A549 (cell line): ENCODE measurements around the gene OR51G2. TPM values are rescaled to one million over a fixed set of nuclear protein-coding genes. Genes with fewer than 3 reads are reported as not detected.

Experiments used
- ATAC-seq, 2 experiments: fragments of 200-7000 bp in 1 of 2; fragments of >200 bp in 1 of 2; cut with Nextera tagmentation in 1 of 2; cut with Tn5 transposase in 1 of 2; 3 replicates each; pipeline versions ENCODE4 v1.8.0 to v1.9.1; 2018 to 2020; ENCODE audit warnings: mild to moderate bottlenecking in 1 of 2, moderate library complexity in 1 of 2
- CTCF ChIA-PET: fragments of 300-600 bp; sonication (Branson Sonifier 250); formaldehyde crosslinking; extraction: SDS; loops from one replicate; lab custom pipeline; 2021; ENCODE audit warnings: antibody characterized with exemption, inconsistent platforms; lab: Yijun Ruan, JAX
- POLR2A ChIA-PET: fragments of 350-600 bp; formaldehyde crosslinking; extraction: SDS; loops from one replicate; lab custom pipeline; 2021; ENCODE audit warnings: antibody characterized with exemption, inconsistent platforms; lab: Yijun Ruan, JAX
- DNase-seq, 2 experiments: peaks; one replicate each; pipeline versions ENCODE4 v3.0.0 to v3.0.0-alpha.2; 2011 to 2016; ENCODE audit warnings: low read depth in 1 of 2, low spot score in 1 of 2
- FAIRE-seq: peaks from 2 replicates; lab custom pipeline; 2011; peaks lifted over from hg19 to GRCh38; lab: Jason Lieb, UNC
- H3K27ac ChIP-seq, 2 experiments: fragments of >200 bp; sonication (Bioruptor Twin); formaldehyde crosslinking; 3 replicates each; pipeline ENCODE4 v1.5.1; 2016 to 2017
- H3K4me1 ChIP-seq: fragments of >200 bp; sonication (Bioruptor Twin); formaldehyde crosslinking; 3 replicates; pipeline ENCODE4 v1.6.1; 2016
- H3K4me2 ChIP-seq: fragments of >200 bp; sonication (Bioruptor Twin); formaldehyde crosslinking; 3 replicates; pipeline ENCODE4 v1.6.1; 2016
- H3K4me3 ChIP-seq: fragments of >200 bp; sonication (Bioruptor Twin); formaldehyde crosslinking; 3 replicates; pipeline ENCODE4 v1.5.1; 2016
- H3K9me3 ChIP-seq: fragments of >200 bp; sonication (Bioruptor Twin); formaldehyde crosslinking; 3 replicates; pipeline ENCODE4 v1.6.1; 2016
- CBX2 ChIP-seq: fragments of 200-600 bp; sonication (generic); IDR thresholded peaks from 2 replicates; pipeline ENCODE4 v1.6.1; 2016; ENCODE audit warnings: low read depth, mild to moderate bottlenecking, borderline replicate concordance
- CHD2 ChIP-seq: fragments of 150-350 bp; IDR thresholded peaks from 2 replicates; pipeline ENCODE4 v1.6.1; 2014; ENCODE audit warnings: low read length; ENCODE audit not compliant: partially characterized antibody
- EHF ChIP-seq: fragments of 250-450 bp; sonication (Bioruptor Pico); IDR thresholded peaks from 2 replicates; pipeline ENCODE4 v1.5.0; 2020; ENCODE audit warnings: mild to moderate bottlenecking
- EHMT2 ChIP-seq: fragments of 200-600 bp; sonication (generic); IDR thresholded peaks from 2 replicates; pipeline ENCODE4 v1.6.1; 2016; ENCODE audit warnings: antibody characterized with exemption, low read depth, mild to moderate bottlenecking, moderate library complexity
- EP300 ChIP-seq, 2 experiments: fragments of >200 bp; sonication (Bioruptor Twin); formaldehyde crosslinking; IDR thresholded peaks; 2 replicates in 1 of 2; 3 replicates in 1 of 2; pipeline ENCODE4 v1.6.1; 2016 to 2017
- FOXS1 ChIP-seq: fragments of 250-450 bp; sonication (Bioruptor Pico); IDR thresholded peaks from 2 replicates; pipeline ENCODE4 v1.5.0; 2020; ENCODE audit warnings: mild to moderate bottlenecking, moderate library complexity
- HDAC2 ChIP-seq: fragments of 200-600 bp; sonication (generic); IDR thresholded peaks from 2 replicates; pipeline ENCODE4 v1.6.1; 2016
- HEYL ChIP-seq: fragments of 250-450 bp; sonication (Bioruptor Pico); IDR thresholded peaks from 2 replicates; pipeline ENCODE4 v1.8.0; 2021; ENCODE audit warnings: mild to moderate bottlenecking, moderate library complexity
- KDM1A ChIP-seq: fragments of 200-600 bp; sonication (generic); IDR thresholded peaks from 2 replicates; pipeline ENCODE4 v1.6.1; 2016; ENCODE audit warnings: low read depth, mild to moderate bottlenecking
- KDM5A ChIP-seq: fragments of 200-600 bp; sonication (generic); IDR thresholded peaks from 2 replicates; pipeline ENCODE4 v1.6.1; 2016; ENCODE audit warnings: antibody characterized with exemption, mild to moderate bottlenecking
- MAFK ChIP-seq: fragments of 450-650 bp; IDR thresholded peaks from 2 replicates; pipeline ENCODE4 v1.6.1; 2014; ENCODE audit not compliant: partially characterized antibody
- MAZ ChIP-seq: fragments of 150-350 bp; IDR thresholded peaks from 2 replicates; pipeline ENCODE4 v1.6.1; 2014; ENCODE audit warnings: antibody characterized with exemption, low read depth, low read length, borderline replicate concordance
- MYC ChIP-seq: IDR thresholded peaks from 2 replicates; pipeline ENCODE4 v1.6.1; 2012; ENCODE audit warnings: mild to moderate bottlenecking, inconsistent platforms, low read length, improper control_type of control experiment, borderline replicate concordance
- NR3C1 ChIP-seq: fragments of >200 bp; sonication (Bioruptor Twin); formaldehyde crosslinking; IDR thresholded peaks from 3 replicates; pipeline ENCODE4 v1.6.1; 2017
- POLR2AphosphoS2 ChIP-seq: conservative IDR thresholded peaks from 2 replicates; pipeline ENCODE4 v1.6.1; 2012; ENCODE audit warnings: low read length, improper control_type of control experiment, inconsistent platforms
- RARB ChIP-seq: fragments of 250-450 bp; sonication (Bioruptor Pico); IDR thresholded peaks from 2 replicates; pipeline ENCODE4 v1.8.0; 2021; ENCODE audit warnings: mild to moderate bottlenecking, moderate library complexity
- RCOR1 ChIP-seq: fragments of 150-350 bp; IDR thresholded peaks from 2 replicates; pipeline ENCODE4 v1.6.1; 2014; ENCODE audit warnings: antibody characterized with exemption, low read length, low read depth
- RFX5 ChIP-seq: fragments of 450-650 bp; IDR thresholded peaks from 2 replicates; pipeline ENCODE4 v1.7.1; 2014; ENCODE audit warnings: antibody characterized with exemption, mild to moderate bottlenecking, moderate library complexity
- SMC3 ChIP-seq: fragments of >200 bp; sonication (Bioruptor Twin); formaldehyde crosslinking; IDR thresholded peaks from 3 replicates; pipeline ENCODE4 v1.6.1; 2018; ENCODE audit warnings: inconsistent platforms
- TFCP2L1 ChIP-seq: fragments of 250-450 bp; sonication (Bioruptor Pico); IDR thresholded peaks from 2 replicates; pipeline ENCODE4 v1.5.0; 2021; ENCODE audit warnings: mild to moderate bottlenecking
- ZC3H11A ChIP-seq: fragments of 450-650 bp; IDR thresholded peaks from 2 replicates; pipeline ENCODE4 v1.6.1; 2014; ENCODE audit warnings: antibody characterized with exemption, mild to moderate bottlenecking
- ZFP36 ChIP-seq: fragments of 450-650 bp; IDR thresholded peaks from 2 replicates; pipeline ENCODE4 v1.6.1; 2014; ENCODE audit warnings: borderline replicate concordance; ENCODE audit not compliant: partially characterized antibody
- ZSCAN20 ChIP-seq: fragments of 250-450 bp; sonication (Bioruptor Pico); IDR thresholded peaks from 2 replicates; pipeline ENCODE4 v1.8.0; 2022; ENCODE audit warnings: mild to moderate bottlenecking, moderate library complexity
- WGBS: methylation state at CpG from one replicate; pipeline ENCODE4 v1.1.6; 2017; ENCODE audit errors: missing lambda C conversion rate; 5-methylcytosine and 5-hydroxymethylcytosine counted together
- polyA plus RNA-seq, 4 experiments: library from polyadenylated mRNA; depleted of rRNA in 3 of 4; stranded (reverse); fragments of >200 nt; fragmentation: RNase III in 1 of 4; extraction: RNeasy Plus Mini Kit Qiagen cat#74134 plus additional on column Dnase treatment in 1 of 4; gene quantifications; 2 replicates in 3 of 4; 3 replicates in 1 of 4; pipeline ENCODE4 v1.2.3, GENCODE V29; 2011 to 2017
- TF ChIP-seq, protein P1 (sequence below): IDR thresholded peaks from 2 replicates; pipeline ENCODE4 v1.6.1; 2012
- TF ChIP-seq, protein P2 (sequence below): fragments of 150-350 bp; IDR thresholded peaks from 2 replicates; pipeline ENCODE4 v1.6.1; 2014; ENCODE audit warnings: low read depth, mild to moderate bottlenecking, low read length
- TF ChIP-seq, protein P3 (sequence below): fragments of >200 bp; sonication (Bioruptor Twin); formaldehyde crosslinking; IDR thresholded peaks from 3 replicates; pipeline ENCODE4 v1.5.1; 2016
- TF ChIP-seq, protein P4 (sequence below): fragments of >200 bp; sonication (Bioruptor Twin); formaldehyde crosslinking; IDR thresholded peaks from 2 replicates; pipeline ENCODE4 v1.6.1; 2016
- TF ChIP-seq, protein P5 (sequence below): fragments of 200-600 bp; sonication (generic); IDR thresholded peaks from 2 replicates; pipeline ENCODE4 v1.6.1; 2016; ENCODE audit warnings: antibody characterized with exemption, mild to moderate bottlenecking, moderate library complexity
- TF ChIP-seq, protein P6 (sequence below): fragments of >200 bp; sonication (Bioruptor Twin); formaldehyde crosslinking; IDR thresholded peaks from 3 replicates; pipeline ENCODE4 v1.6.1; 2016

The OR51G2 gene
- polyA plus RNA-seq, 2 of the 4 experiments (the other 2 are of a cell fraction) = not detected

DNA sequence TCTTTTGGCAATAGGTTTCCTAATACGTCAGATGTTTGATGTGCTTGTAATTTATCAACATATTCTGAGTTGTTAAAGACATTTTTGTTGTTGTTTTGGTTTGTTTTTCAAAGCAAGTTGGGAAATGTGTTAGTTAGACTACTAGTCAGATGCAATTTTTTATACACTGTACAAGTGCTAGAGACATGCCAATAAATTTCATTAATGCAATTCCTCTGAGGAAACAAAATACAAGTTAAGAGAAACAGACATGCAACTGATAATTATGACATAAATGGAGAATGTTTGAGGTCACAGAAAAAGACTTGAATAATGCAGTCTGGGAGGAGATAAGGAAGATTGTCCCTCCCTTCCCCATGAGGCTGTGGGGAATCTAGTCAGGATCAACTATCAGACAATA is 31.6 kb downstream of the OR51G2 start:
- no peaks in the 10 kb centered on the region for H3K4me1 ChIP-seq
- no peak overlapping the region for H3K27ac ChIP-seq
- no peaks in the 10 kb centered on the region for H3K9me3 ChIP-seq
- 0% methylated on average over 1 of the region's 1 CpG for WGBS
- FAIRE-seq (no peak), ATAC-seq (no peak), DNase-seq (no peak)
- TF ChIP-seq, protein P1, sequence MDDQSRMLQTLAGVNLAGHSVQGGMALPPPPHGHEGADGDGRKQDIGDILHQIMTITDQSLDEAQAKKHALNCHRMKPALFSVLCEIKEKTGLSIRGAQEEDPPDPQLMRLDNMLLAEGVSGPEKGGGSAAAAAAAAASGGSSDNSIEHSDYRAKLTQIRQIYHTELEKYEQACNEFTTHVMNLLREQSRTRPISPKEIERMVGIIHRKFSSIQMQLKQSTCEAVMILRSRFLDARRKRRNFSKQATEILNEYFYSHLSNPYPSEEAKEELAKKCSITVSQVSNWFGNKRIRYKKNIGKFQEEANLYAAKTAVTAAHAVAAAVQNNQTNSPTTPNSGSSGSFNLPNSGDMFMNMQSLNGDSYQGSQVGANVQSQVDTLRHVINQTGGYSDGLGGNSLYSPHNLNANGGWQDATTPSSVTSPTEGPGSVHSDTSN = no peak
- no peak for TF ChIP-seq RARB
- TF ChIP-seq RCOR1 = no peak
- no peak for TF ChIP-seq EHMT2
- TF ChIP-seq CBX2 = no peak
- no peak for TF ChIP-seq RFX5
- TF ChIP-seq, protein P2, sequence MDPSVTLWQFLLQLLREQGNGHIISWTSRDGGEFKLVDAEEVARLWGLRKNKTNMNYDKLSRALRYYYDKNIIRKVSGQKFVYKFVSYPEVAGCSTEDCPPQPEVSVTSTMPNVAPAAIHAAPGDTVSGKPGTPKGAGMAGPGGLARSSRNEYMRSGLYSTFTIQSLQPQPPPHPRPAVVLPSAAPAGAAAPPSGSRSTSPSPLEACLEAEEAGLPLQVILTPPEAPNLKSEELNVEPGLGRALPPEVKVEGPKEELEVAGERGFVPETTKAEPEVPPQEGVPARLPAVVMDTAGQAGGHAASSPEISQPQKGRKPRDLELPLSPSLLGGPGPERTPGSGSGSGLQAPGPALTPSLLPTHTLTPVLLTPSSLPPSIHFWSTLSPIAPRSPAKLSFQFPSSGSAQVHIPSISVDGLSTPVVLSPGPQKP = no peak
- TF ChIP-seq FOXS1 = no peak
- TF ChIP-seq, protein P3, sequence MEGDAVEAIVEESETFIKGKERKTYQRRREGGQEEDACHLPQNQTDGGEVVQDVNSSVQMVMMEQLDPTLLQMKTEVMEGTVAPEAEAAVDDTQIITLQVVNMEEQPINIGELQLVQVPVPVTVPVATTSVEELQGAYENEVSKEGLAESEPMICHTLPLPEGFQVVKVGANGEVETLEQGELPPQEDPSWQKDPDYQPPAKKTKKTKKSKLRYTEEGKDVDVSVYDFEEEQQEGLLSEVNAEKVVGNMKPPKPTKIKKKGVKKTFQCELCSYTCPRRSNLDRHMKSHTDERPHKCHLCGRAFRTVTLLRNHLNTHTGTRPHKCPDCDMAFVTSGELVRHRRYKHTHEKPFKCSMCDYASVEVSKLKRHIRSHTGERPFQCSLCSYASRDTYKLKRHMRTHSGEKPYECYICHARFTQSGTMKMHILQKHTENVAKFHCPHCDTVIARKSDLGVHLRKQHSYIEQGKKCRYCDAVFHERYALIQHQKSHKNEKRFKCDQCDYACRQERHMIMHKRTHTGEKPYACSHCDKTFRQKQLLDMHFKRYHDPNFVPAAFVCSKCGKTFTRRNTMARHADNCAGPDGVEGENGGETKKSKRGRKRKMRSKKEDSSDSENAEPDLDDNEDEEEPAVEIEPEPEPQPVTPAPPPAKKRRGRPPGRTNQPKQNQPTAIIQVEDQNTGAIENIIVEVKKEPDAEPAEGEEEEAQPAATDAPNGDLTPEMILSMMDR = no peak
- no peak for TF ChIP-seq POLR2AphosphoS2
- TF ChIP-seq NR3C1 = no peak
- TF ChIP-seq TFCP2L1 = no peak
- TF ChIP-seq, protein P4, sequence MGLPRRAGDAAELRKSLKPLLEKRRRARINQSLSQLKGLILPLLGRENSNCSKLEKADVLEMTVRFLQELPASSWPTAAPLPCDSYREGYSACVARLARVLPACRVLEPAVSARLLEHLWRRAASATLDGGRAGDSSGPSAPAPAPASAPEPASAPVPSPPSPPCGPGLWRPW = no peak
- no peak for TF ChIP-seq EP300 (IDR thresholded peaks at IDR 0.05)
- TF ChIP-seq, protein P5, sequence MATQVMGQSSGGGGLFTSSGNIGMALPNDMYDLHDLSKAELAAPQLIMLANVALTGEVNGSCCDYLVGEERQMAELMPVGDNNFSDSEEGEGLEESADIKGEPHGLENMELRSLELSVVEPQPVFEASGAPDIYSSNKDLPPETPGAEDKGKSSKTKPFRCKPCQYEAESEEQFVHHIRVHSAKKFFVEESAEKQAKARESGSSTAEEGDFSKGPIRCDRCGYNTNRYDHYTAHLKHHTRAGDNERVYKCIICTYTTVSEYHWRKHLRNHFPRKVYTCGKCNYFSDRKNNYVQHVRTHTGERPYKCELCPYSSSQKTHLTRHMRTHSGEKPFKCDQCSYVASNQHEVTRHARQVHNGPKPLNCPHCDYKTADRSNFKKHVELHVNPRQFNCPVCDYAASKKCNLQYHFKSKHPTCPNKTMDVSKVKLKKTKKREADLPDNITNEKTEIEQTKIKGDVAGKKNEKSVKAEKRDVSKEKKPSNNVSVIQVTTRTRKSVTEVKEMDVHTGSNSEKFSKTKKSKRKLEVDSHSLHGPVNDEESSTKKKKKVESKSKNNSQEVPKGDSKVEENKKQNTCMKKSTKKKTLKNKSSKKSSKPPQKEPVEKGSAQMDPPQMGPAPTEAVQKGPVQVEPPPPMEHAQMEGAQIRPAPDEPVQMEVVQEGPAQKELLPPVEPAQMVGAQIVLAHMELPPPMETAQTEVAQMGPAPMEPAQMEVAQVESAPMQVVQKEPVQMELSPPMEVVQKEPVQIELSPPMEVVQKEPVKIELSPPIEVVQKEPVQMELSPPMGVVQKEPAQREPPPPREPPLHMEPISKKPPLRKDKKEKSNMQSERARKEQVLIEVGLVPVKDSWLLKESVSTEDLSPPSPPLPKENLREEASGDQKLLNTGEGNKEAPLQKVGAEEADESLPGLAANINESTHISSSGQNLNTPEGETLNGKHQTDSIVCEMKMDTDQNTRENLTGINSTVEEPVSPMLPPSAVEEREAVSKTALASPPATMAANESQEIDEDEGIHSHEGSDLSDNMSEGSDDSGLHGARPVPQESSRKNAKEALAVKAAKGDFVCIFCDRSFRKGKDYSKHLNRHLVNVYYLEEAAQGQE = no peak
- no peak for TF ChIP-seq MAFK
- no peak for TF ChIP-seq MAZ
- POLR2A ChIA-PET = no interaction called here
- H3K4me3 ChIP-seq = no peak overlapping the region
- H3K4me2 ChIP-seq = no peak overlapping the region
- CTCF ChIA-PET = no interaction called here

DNA sequence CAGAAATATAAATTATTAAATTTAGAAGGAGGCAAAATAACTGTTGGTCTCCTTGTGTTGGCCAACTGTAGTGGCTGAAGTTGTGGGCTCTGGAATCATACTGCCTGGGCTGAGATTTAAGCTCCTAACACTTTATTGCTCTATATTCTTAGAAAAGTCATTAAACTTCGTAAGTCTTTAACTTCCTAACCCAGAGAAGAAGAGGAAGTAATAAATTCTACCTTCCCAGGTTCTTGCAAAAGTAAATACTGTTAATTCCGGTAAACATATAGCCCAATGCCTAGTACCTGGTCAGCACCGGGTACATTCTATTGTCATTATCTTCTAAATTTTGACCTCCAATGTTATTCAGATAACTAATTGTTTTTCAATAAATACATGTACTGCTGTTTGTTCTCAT is 33.0 kb downstream of the OR51G2 start:
- ChIA-PET POLR2A (no interaction called here), CTCF (no interaction called here)
- no peak overlapping the region for H3K27ac ChIP-seq
- no peaks in the 10 kb centered on the region for H3K4me1 ChIP-seq
- FAIRE-seq (no peak), ATAC-seq (no peak), DNase-seq (no peak)
- no peaks in the 10 kb centered on the region for H3K9me3 ChIP-seq
- no peak overlapping the region for H3K4me2 ChIP-seq
- 35% methylated on average over 3 of the region's 3 CpGs for WGBS
- no peak overlapping the region for H3K4me3 ChIP-seq
- TF ChIP-seq CHD2 (no peak), EHF (CRISPR knock-in tag) (no peak), KDM5A (no peak), ZFP36 (no peak), HEYL (CRISPR knock-in tag) (no peak), ZSCAN20 (CRISPR knock-in tag) (no peak), ZC3H11A (no peak), HDAC2 (no peak), MYC (no peak), EP300 (IDR thresholded peaks at IDR 0.05) (no peak), KDM1A (no peak), SMC3 (no peak)
- TF ChIP-seq, protein P6, sequence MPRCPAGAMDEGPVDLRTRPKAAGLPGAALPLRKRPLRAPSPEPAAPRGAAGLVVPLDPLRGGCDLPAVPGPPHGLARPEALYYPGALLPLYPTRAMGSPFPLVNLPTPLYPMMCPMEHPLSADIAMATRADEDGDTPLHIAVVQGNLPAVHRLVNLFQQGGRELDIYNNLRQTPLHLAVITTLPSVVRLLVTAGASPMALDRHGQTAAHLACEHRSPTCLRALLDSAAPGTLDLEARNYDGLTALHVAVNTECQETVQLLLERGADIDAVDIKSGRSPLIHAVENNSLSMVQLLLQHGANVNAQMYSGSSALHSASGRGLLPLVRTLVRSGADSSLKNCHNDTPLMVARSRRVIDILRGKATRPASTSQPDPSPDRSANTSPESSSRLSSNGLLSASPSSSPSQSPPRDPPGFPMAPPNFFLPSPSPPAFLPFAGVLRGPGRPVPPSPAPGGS = no peak
- TF ChIP-seq, protein P1 = no peak
